RWPE1 (cell line): ENCODE measurements around the gene CLEC3B.
A peak's percentile ranks its signal among the peaks of the same experiment; 100 is the strongest.

Source experiments
- CTCF ChIA-PET: fragments of 350-600 bp; sonication (Branson Sonifier 250); formaldehyde crosslinking; extraction: SDS; loops from one replicate; lab custom pipeline; 2021; lab: Yijun Ruan, JAX
- POLR2A ChIA-PET: fragments of 400-600 bp; formaldehyde crosslinking; extraction: SDS; loops from one replicate; lab custom pipeline; 2020; ENCODE audit warnings: antibody characterized with exemption; ENCODE audit not compliant: low non-redundant PET; lab: Yijun Ruan, JAX
- DNase-seq: peaks from one replicate; pipeline ENCODE4 v3.0.0; 2012; ENCODE audit warnings: low spot score
- H3K27ac ChIP-seq: fragments of 450-650 bp; 2 replicates; pipeline ENCODE4 v1.5.1; 2017
- TF ChIP-seq, protein P1 (sequence below): fragments of 450-650 bp; conservative IDR thresholded peaks from 2 replicates; pipeline ENCODE4 v1.5.1; 2017; ENCODE audit warnings: low read depth, mild to moderate bottlenecking

The CLEC3B gene

DNA sequence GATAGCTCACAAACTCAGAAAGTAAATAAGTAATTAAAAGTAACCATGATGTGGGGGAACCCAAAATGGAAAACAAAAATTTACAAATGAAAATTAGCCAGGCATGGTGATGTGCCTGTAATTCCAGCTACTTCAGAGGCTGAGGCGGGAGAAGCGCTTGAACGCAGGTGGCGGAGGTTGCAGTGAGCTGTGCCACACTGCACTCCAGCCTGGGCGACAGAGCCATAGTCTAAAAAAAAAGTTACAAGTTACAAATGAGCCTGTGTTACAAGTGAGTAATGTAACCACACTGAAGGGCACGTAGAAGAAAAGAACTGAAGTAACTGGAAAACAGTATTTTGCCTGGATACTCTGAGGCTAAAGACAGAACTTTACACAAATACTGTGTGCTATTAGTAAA lies 38.8 kb upstream of the CLEC3B start:
- ChIA-PET POLR2A (no interaction called here), CTCF (interaction anchor here (0.7 kb wide), 1 partner anchor 16 kb away, joined by 3 read pairs; no protein-coding TSS in a partner anchor)
- no peak overlapping the region for H3K27ac ChIP-seq
- TF ChIP-seq, protein P1, sequence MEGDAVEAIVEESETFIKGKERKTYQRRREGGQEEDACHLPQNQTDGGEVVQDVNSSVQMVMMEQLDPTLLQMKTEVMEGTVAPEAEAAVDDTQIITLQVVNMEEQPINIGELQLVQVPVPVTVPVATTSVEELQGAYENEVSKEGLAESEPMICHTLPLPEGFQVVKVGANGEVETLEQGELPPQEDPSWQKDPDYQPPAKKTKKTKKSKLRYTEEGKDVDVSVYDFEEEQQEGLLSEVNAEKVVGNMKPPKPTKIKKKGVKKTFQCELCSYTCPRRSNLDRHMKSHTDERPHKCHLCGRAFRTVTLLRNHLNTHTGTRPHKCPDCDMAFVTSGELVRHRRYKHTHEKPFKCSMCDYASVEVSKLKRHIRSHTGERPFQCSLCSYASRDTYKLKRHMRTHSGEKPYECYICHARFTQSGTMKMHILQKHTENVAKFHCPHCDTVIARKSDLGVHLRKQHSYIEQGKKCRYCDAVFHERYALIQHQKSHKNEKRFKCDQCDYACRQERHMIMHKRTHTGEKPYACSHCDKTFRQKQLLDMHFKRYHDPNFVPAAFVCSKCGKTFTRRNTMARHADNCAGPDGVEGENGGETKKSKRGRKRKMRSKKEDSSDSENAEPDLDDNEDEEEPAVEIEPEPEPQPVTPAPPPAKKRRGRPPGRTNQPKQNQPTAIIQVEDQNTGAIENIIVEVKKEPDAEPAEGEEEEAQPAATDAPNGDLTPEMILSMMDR, result no peak
- no peak for DNase-seq

DNA sequence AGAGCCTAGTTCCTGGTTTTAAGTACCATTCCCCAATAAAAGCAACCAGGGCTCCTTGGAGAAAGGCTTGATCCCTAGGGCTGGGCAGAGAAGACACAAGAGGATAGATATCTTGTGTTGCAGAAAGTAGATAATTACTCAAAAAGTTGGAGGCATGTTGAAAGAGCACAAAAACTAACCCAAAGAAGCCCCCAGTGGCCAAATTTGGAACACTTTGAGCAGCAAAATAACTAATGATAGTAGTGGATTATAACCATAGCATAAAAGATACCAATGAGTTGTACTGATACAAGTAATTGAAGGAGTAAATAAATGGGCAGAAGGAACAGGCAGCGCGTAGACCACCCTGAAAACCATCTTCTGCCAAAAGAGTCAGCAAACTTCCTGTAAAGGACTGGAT lies 38.0 kb upstream of the CLEC3B start:
- ChIA-PET POLR2A (no interaction called here), CTCF (no interaction called here)
- TF ChIP-seq, protein P1, result peak; percentile 44
- no peak for DNase-seq
- no peak overlapping the region for H3K27ac ChIP-seq

DNA sequence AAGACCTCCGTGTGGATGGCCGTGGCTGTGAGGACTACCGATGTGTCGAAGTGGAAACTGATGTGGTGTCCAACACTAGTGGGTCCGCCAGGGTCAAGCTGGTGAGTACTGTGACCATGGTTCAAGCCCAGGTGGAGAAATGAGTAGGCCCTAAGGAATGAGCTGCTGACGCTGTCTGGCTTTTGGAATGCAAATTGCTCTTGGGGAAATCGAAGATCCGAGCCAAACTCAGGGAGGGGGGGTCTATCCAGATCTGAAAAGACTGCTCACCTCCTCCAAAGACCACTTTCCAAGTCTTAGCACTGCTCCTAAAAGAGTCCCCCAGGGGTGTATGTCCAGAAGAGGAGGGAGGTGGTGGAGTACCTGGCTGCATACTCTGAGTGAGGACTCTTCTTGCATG lies 37.0 kb upstream of the CLEC3B start:
- ChIA-PET CTCF (no interaction called here), POLR2A (no interaction called here)
- no peak overlapping the region for H3K27ac ChIP-seq
- TF ChIP-seq, protein P1, result no peak
- DNase-seq, result no peak

DNA sequence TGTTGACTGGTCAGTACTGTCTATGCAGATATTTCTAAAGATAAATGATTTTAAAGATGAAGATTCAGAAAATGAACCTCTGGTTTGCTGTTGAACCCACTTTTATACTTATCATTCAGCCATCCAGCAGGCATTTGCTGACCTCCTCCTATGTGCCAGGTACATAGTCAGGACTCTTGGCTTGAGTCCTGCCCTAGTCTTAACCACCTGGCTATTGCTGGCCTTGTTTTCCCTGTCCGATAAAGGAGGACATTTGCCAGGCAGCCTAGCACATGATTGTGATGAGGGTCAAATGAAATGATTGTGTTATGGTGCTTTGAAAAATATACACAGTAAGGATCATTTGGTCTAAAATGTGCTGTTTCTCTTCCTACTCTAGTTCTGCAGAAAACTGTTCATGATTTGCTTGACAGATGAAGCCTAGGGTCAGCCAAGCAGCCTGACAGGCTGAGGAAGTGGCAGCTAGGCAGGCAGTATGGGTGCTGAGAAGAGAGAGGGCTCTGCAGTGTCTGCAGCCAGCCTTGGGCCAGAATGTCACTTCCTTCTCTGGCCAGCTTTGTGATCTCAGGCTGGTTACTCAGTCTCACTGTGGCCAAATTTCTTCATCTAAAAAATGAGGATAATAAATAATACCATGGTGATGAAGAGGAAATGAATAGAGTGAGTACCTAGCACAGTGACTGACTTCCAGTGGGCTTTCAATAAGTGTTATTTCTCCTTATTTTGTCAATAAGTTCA lies 36.3 kb upstream of the CLEC3B start:
- H3K27ac ChIP-seq, result no peak overlapping the region
- POLR2A ChIA-PET, result no interaction called here
- TF ChIP-seq, protein P1, result no peak
- DNase-seq, result no peak
- CTCF ChIA-PET, result interaction anchor here (0.6 kb wide), 1 partner anchor 625 kb away, joined by 3 read pairs; no protein-coding TSS in a partner anchor

DNA sequence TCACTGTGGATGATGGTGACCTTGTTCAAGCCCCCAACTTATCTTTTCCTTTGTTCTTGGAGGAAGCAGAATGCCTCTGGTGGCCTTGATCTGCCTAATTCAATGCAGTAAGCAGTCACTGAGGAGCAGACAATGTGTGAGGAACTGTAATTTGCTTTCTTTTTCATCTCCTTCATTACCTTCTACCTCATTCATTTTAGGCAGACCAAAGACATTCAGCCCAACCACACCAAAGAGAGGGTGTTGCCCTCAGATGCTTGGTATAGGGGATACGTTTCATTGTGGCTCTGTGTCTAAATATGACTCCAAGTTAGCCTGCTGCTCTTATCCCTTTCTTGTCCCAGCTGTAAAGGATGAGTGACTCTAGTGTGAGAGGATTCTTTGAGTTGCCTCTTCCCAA lies 34.8 kb upstream of the CLEC3B start:
- no peak overlapping the region for H3K27ac ChIP-seq
- ChIA-PET POLR2A (no interaction called here), CTCF (no interaction called here)
- TF ChIP-seq, protein P1, result no peak
- DNase-seq, result no peak

DNA sequence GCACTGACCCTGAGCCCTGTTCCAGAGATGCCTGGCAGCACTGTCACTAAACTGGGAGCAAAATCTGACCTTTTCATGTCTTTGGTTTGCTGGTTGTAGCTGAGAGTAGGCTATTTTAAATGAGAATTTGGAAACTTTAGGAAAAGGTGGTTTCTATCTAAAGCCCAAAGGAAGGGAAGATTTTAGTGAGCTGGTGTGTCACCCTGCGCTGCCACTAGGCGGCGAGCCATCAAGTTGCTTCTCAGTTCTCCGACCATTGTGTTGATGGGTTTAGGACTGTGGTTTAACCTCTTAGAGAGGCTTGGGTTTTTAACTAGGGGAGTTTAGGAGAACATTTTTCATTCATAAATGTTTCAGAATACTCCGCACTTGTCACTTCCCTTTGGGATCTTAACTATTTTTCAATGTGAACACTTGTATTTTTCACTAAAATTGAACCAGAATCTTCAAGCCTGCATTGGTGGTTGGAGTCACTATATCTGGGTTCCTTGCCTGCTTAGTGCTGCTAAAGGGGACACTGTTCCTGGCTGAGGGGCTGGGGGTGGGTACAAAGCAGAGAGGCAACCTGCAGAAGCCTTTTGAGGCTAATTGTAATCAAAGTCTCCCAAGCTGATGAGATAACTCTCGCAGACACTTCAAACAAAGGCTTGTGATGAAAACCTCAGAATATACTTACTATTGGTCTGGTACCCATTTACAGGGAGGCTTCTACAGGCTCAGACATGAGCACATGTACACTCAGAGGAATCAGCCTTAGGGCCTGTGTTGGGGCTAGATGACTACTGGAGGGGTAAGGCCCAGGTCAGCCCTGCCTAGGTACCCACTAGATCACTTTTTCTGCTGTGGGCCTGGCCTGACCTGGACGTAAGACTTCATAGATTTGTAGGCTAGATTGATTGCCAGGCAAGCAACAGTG lies 33.3 kb upstream of the CLEC3B start:
- CTCF ChIA-PET, result interaction anchor here (0.6 to 1.5 kb wide), 5 partner anchors 10 to 527 kb away, joined by 3 to 6 read pairs (median 3); partner anchors contain the start of gene EXOSC7
- POLR2A ChIA-PET, result no interaction called here
- peak; percentile 85 for DNase-seq
- H3K27ac ChIP-seq, result peak overlapping the region; percentile 73
- TF ChIP-seq, protein P1, result peak; percentile 62
